Measurements from ENCODE around the gene LAMC3. TPM values are rescaled to one million over a fixed set of nuclear protein-coding genes. Genes with fewer than 3 reads are reported as not detected.

Gene LAMC3
- total RNA-seq, 2 donors from 2014 or later: 3.9 to 16.8 TPM

GRCh38 chr9:130975932-130976841, 32.8 kb upstream of the LAMC3 start:
- ATAC-seq (no peak), DNase-seq (no peak)
- WGBS, 2 donors: 71 to 75% methylated on average over 10 to 13 of the region's 13 CpGs
- H3K27ac ChIP-seq: no peak overlapping the region
- no peak overlapping the region for H3K4me3 ChIP-seq
- TF ChIP-seq POLR2A (IDR thresholded peaks at IDR 0.05) (no peak), CTCF (IDR thresholded peaks at IDR 0.05) (no peak)
- H3K27me3 ChIP-seq: peaks cover 0 to 6% of the 10 kb centered on the region in 2 donors
- H3K9me3 ChIP-seq: no peaks in the 10 kb centered on the region
- H3K36me3 ChIP-seq (replicated peaks in 1 of 2; ENCODE audit: insufficient read depth in 1 of 2, low read depth in 2 of 2): no peaks in the 10 kb centered on the region
- no peaks in the 10 kb centered on the region for H3K4me1 ChIP-seq
- intact Hi-C loops (cut with DNase I): no loop called here

GRCh38 chr9:130977811-130978221, 31.2 kb upstream of the LAMC3 start:
- ATAC-seq (no peak), DNase-seq (no peak)
- intact Hi-C loops (cut with DNase I): no loop called here
- Histone ChIP-seq H3K4me3 (no peak overlapping the region), H3K9me3 (no peaks in the 10 kb centered on the region), H3K27ac (no peak overlapping the region), H3K36me3 (replicated peaks in 1 of 2; ENCODE audit: insufficient read depth in 1 of 2, low read depth in 2 of 2) (no peaks in the 10 kb centered on the region), H3K4me1 (no peaks in the 10 kb centered on the region), H3K27me3 (peaks cover 0 to 6% of the 10 kb centered on the region in 2 donors)
- 33 to 34% methylated on average over 13 to 16 of the region's 16 CpGs for WGBS, 2 donors
- no peak for TF ChIP-seq CTCF (IDR thresholded peaks at IDR 0.05)
- TF ChIP-seq POLR2A (IDR thresholded peaks at IDR 0.05): no peak

- Histone ChIP-seq H3K36me3 (replicated peaks in 1 of 2; ENCODE audit: insufficient read depth in 1 of 2, low read depth in 2 of 2) (no peaks in the 10 kb centered on the region), H3K4me1 (no peaks in the 10 kb centered on the region), H3K27ac (no peak overlapping the region), H3K9me3 (no peaks in the 10 kb centered on the region), H3K27me3 (no peaks in the 10 kb centered on the region), H3K4me3 (no peak overlapping the region)
- ATAC-seq (no peak), DNase-seq (no peak)
- TF ChIP-seq POLR2A (IDR thresholded peaks at IDR 0.05): no peak
- TF ChIP-seq CTCF (IDR thresholded peaks at IDR 0.05): no peak
- 70 to 75% methylated on average over 20 of the region's 20 CpGs for WGBS, 2 donors
- intact Hi-C loops (cut with DNase I): no loop called here
Measured at GRCh38 chr9:130979591-130980385, 29.2 kb upstream of the LAMC3 start.

- Histone ChIP-seq H3K36me3 (replicated peaks in 1 of 2; ENCODE audit: insufficient read depth in 1 of 2, low read depth in 2 of 2) (no peaks in the 10 kb centered on the region), H3K4me3 (no peak overlapping the region), H3K9me3 (no peaks in the 10 kb centered on the region), H3K27ac (no peak overlapping the region), H3K4me1 (no peaks in the 10 kb centered on the region), H3K27me3 (no peaks in the 10 kb centered on the region)
- TF ChIP-seq POLR2A (IDR thresholded peaks at IDR 0.05): no peak
- TF ChIP-seq CTCF (IDR thresholded peaks at IDR 0.05): no peak
- intact Hi-C loops (cut with DNase I): no loop called here
- 66 to 73% methylated on average over 13 to 16 of the region's 16 CpGs for WGBS, 2 donors
- no peak for ATAC-seq
- DNase-seq: no peak
Measured at GRCh38 chr9:130980526-130980925, 28.4 kb upstream of the LAMC3 start.
